Measurements from ENCODE around the gene EVI2A. TPM values are rescaled to one million over a fixed set of nuclear protein-coding genes. Genes with fewer than 3 reads are reported as not detected.

EVI2A gene
- total RNA-seq, 1 donor from 2014 or later, result 1.1 TPM

DNA sequence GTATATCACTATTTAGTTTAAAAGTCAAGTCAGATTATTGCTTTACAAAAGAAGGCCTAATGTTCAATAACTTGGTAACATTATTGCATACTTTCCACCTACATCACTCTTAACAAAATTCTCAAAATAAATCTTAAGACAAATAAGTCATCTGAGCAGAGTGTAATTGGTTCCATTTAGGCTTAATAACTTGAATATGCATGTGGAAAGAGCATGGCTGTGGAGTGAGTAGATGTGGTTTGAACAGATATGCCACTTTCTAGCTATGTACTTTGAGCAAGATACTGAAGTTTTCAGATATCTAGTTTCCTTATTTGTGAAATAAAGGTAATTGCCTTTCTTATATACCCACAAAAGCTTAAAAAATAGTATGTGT, 6.7 kb upstream of the EVI2A start:
- H3K36me3 ChIP-seq (ENCODE audit: insufficient read depth, low read length), result peaks cover 3% of the 10 kb centered on the region
- no peaks in the 10 kb centered on the region for H3K9me3 ChIP-seq (ENCODE audit: insufficient read depth, low read depth, low read length)
- Mint-ChIP-seq H3K27ac (ENCODE audit: unreplicated experiment) (peak overlapping the region; percentile 94), H3K27me3 (ENCODE audit: low read depth, unreplicated experiment) (no peaks in the 10 kb centered on the region), H3K4me1 (ENCODE audit: low read depth, unreplicated experiment) (peaks cover 34% of the 10 kb centered on the region), H3K9me3 (ENCODE audit: unreplicated experiment) (no peaks in the 10 kb centered on the region), H3K36me3 (ENCODE audit: low read depth, unreplicated experiment) (peaks cover 10% of the 10 kb centered on the region), H3K4me3 (ENCODE audit: unreplicated experiment) (peak overlapping the region; percentile 29)
- peaks cover 15% of the 10 kb centered on the region for H3K4me1 ChIP-seq (ENCODE audit: insufficient read depth, low read length)
- peak overlapping the region; percentile 77 for H3K4me2 ChIP-seq (ENCODE audit: low read length)
- peak overlapping the region; percentile 76 for H3K27ac ChIP-seq (ENCODE audit: low read depth, low read length)
- TF ChIP-seq EZH2 (IDR thresholded peaks at IDR 0.05; ENCODE audit: insufficient read depth, low read length), result no peak
- TF ChIP-seq, protein P1, sequence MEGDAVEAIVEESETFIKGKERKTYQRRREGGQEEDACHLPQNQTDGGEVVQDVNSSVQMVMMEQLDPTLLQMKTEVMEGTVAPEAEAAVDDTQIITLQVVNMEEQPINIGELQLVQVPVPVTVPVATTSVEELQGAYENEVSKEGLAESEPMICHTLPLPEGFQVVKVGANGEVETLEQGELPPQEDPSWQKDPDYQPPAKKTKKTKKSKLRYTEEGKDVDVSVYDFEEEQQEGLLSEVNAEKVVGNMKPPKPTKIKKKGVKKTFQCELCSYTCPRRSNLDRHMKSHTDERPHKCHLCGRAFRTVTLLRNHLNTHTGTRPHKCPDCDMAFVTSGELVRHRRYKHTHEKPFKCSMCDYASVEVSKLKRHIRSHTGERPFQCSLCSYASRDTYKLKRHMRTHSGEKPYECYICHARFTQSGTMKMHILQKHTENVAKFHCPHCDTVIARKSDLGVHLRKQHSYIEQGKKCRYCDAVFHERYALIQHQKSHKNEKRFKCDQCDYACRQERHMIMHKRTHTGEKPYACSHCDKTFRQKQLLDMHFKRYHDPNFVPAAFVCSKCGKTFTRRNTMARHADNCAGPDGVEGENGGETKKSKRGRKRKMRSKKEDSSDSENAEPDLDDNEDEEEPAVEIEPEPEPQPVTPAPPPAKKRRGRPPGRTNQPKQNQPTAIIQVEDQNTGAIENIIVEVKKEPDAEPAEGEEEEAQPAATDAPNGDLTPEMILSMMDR (IDR thresholded peaks at IDR 0.05; ENCODE audit: insufficient read depth, low read depth, low read length), result no peak
- H3K79me2 ChIP-seq (ENCODE audit: insufficient read depth, low read length), result no peaks in the 10 kb centered on the region
- H3K4me3 ChIP-seq (ENCODE audit: insufficient read depth, low read depth, low read length), result no peak overlapping the region
- H2AFZ ChIP-seq (ENCODE audit: low read depth, low read length), result no peak overlapping the region
- peak; percentile 93 for FAIRE-seq
- peak; percentile 73 for DNase-seq (ENCODE audit: low read depth)
- no peaks in the 10 kb centered on the region for H3K27me3 ChIP-seq (ENCODE audit: insufficient read depth, low read length)
- peaks cover 8% of the 10 kb centered on the region for H4K20me1 ChIP-seq (ENCODE audit: insufficient read depth, low read length)
- H3K9ac ChIP-seq (ENCODE audit: low read length), result peak overlapping the region; percentile 47

DNA sequence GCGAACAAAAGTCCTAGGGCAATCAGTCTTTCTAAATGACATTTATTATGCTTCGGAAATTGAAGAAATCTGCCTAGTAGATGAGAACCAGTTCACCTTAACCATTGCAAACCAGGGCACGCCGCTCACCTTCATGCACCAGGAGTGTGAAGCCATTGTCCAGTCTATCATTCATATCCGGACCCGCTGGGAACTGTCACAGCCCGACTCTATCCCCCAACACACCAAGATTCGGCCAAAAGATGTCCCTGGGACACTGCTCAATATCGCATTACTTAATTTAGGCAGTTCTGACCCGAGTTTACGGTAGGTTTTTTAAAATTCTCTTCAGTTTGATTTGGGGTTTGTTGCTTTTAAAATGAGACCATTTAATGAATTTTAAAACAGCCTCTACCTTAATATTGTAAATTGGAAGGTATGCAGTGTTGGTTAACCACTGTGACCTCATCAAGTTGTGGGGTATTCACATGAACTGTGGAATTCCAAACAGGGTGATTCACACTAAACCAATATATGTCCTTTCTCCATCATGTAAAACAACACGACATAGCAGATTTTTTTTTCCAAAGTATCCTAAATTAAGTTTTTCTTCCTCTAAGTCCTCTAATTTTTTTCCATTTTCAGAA, 6.2 kb upstream of the EVI2A start:
- Histone ChIP-seq H3K4me2 (ENCODE audit: low read length) (peak overlapping the region; percentile 77), H4K20me1 (ENCODE audit: insufficient read depth, low read length) (peaks cover 8% of the 10 kb centered on the region), H3K9ac (ENCODE audit: low read length) (peak overlapping the region; percentile 47), H3K9me3 (ENCODE audit: insufficient read depth, low read depth, low read length) (no peaks in the 10 kb centered on the region), H3K79me2 (ENCODE audit: insufficient read depth, low read length) (no peaks in the 10 kb centered on the region), H2AFZ (ENCODE audit: low read depth, low read length) (no peak overlapping the region), H3K27ac (ENCODE audit: low read depth, low read length) (peak overlapping the region; percentile 76), H3K4me3 (ENCODE audit: insufficient read depth, low read depth, low read length) (no peak overlapping the region), H3K36me3 (ENCODE audit: insufficient read depth, low read length) (peaks cover 3% of the 10 kb centered on the region), H3K4me1 (ENCODE audit: insufficient read depth, low read length) (peaks cover 15% of the 10 kb centered on the region), H3K27me3 (ENCODE audit: insufficient read depth, low read length) (no peaks in the 10 kb centered on the region)
- DNase-seq (ENCODE audit: low read depth), result peak; percentile 95
- Mint-ChIP-seq H3K9me3 (ENCODE audit: unreplicated experiment) (no peaks in the 10 kb centered on the region), H3K27me3 (ENCODE audit: low read depth, unreplicated experiment) (no peaks in the 10 kb centered on the region), H3K4me1 (ENCODE audit: low read depth, unreplicated experiment) (peaks cover 34% of the 10 kb centered on the region), H3K36me3 (ENCODE audit: low read depth, unreplicated experiment) (peaks cover 10% of the 10 kb centered on the region), H3K27ac (ENCODE audit: unreplicated experiment) (peak overlapping the region; percentile 94), H3K4me3 (ENCODE audit: unreplicated experiment) (peak overlapping the region; percentile 35)
- FAIRE-seq, result no peak
- TF ChIP-seq, protein P1 (IDR thresholded peaks at IDR 0.05; ENCODE audit: insufficient read depth, low read depth, low read length), result no peak
- no peak for TF ChIP-seq EZH2 (IDR thresholded peaks at IDR 0.05; ENCODE audit: insufficient read depth, low read length)

DNA sequence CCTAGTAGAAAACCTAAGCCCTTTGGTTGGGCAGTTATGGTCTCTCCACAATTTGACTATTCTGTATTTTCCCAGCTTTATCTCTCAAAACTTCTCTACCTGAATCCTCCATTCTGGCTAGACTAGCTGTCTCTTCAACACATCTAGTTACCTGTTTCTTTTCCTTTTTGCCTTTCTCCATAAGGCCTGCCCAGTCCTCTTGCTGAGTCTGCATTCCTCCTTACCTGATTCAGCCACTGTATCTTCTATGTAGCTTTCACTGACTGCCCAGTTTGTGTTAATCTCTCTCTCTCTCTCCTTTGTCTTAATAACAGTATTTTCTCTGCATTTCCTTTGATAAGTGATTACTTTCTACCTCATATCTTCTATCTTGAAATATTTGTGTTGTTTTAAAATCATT, 2.1 kb upstream of the EVI2A start:
- no peak overlapping the region for H3K4me2 ChIP-seq (ENCODE audit: low read length)
- no peaks in the 10 kb centered on the region for H3K27me3 Mint-ChIP-seq (ENCODE audit: low read depth, unreplicated experiment)
- no peaks in the 10 kb centered on the region for H3K9me3 ChIP-seq (ENCODE audit: insufficient read depth, low read depth, low read length)
- no peak for DNase-seq (ENCODE audit: low read depth)
- peaks cover 3% of the 10 kb centered on the region for H3K36me3 ChIP-seq (ENCODE audit: insufficient read depth, low read length)
- no peak overlapping the region for H2AFZ ChIP-seq (ENCODE audit: low read depth, low read length)
- H4K20me1 ChIP-seq (ENCODE audit: insufficient read depth, low read length), result peaks cover 8% of the 10 kb centered on the region
- H3K4me1 ChIP-seq (ENCODE audit: insufficient read depth, low read length), result peaks cover 22% of the 10 kb centered on the region
- H3K4me3 ChIP-seq (ENCODE audit: insufficient read depth, low read depth, low read length), result no peak overlapping the region
- peaks cover 10% of the 10 kb centered on the region for H3K36me3 Mint-ChIP-seq (ENCODE audit: low read depth, unreplicated experiment)
- no peak for TF ChIP-seq EZH2 (IDR thresholded peaks at IDR 0.05; ENCODE audit: insufficient read depth, low read length)
- TF ChIP-seq, protein P1 (IDR thresholded peaks at IDR 0.05; ENCODE audit: insufficient read depth, low read depth, low read length), result no peak
- H3K27ac Mint-ChIP-seq (ENCODE audit: unreplicated experiment), result no peak overlapping the region
- H3K27me3 ChIP-seq (ENCODE audit: insufficient read depth, low read length), result no peaks in the 10 kb centered on the region
- H3K9me3 Mint-ChIP-seq (ENCODE audit: unreplicated experiment), result no peaks in the 10 kb centered on the region
- H3K4me1 Mint-ChIP-seq (ENCODE audit: low read depth, unreplicated experiment), result peaks cover 37% of the 10 kb centered on the region
- H3K4me3 Mint-ChIP-seq (ENCODE audit: unreplicated experiment), result no peak overlapping the region
- no peak overlapping the region for H3K9ac ChIP-seq (ENCODE audit: low read length)
- no peak overlapping the region for H3K27ac ChIP-seq (ENCODE audit: low read depth, low read length)
- H3K79me2 ChIP-seq (ENCODE audit: insufficient read depth, low read length), result peaks cover 3% of the 10 kb centered on the region
- no peak for FAIRE-seq
